Muscle of arm (tissue), 12 donors: ENCODE data around the gene UPK2. TPM values are rescaled to one million over a fixed set of nuclear protein-coding genes. Genes with fewer than 3 reads are reported as not detected.
"Not testable (repeated sequence)": the region's sequence is repeated elsewhere in the genome, so short reads cannot be mapped to it uniquely, and the experiment has no call there.

Experiments used
- DNase-seq: peaks from one replicate; pipeline ENCODE4 v3.0.0-alpha.2; 2013
- polyA plus RNA-seq, 12 donors: library from polyadenylated mRNA; unstranded; fragments of 120-200 nt; gene quantifications; one replicate each; pipeline ENCODE4 v1.2.1, GENCODE V29; 2013; ENCODE audit not compliant: insufficient read length in 12 of 12

UPK2 gene
- polyA plus RNA-seq, 12 donors, result 0.81 to 7.4 (median 1.1) TPM; not detected in 2

DNA sequence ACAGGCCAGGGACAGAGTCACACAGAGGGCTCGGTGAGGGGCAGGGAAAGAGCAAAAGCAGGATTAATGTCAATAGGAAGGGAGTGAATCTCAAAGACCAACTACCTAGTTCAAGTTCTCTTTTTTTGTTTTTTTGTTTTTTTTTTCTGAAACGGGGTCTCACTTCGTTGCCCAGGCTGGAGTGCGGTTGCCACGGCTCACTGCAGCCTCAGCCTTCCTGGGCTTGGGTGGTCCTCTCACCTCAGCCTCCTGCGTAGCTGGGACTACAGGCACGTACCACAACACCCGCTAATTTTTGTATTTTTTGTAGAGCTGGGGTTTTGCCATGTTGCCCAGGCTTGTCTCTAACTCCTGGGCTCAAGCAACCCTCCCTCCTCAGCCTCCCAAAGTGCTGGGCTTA is 20.7 kb upstream of the UPK2 start:
- DNase-seq, result no peak

- DNase-seq, result no peak
These were observed 17.4 kb upstream of the UPK2 start for GRCh38 chr11:118938491-118939403.

GRCh38 chr11:118939404-118939915 is 16.6 kb upstream of the UPK2 start:
- no peak for DNase-seq

GRCh38 chr11:118939953-118940598 is 16.0 kb upstream of the UPK2 start:
- no peak for DNase-seq

DNA sequence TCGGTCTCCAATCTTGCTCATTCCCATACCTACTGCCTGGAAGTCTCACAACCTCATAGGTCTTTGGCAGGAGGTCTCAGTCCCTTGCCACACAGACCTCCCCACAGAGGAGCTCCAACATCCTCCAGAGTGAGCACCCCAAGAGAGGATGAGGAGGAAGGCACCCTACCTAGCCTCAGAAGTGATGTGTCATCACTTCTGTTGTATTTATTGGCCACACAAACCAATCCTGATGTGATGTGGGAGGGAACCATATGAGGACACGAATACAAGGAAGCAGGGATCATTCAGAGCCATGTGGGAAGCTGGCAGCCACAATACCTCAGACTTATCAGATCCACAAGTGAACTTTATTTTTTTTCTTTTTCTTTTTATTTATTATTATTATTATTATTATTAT is 9.0 kb upstream of the UPK2 start:
- no peak for DNase-seq

DNA sequence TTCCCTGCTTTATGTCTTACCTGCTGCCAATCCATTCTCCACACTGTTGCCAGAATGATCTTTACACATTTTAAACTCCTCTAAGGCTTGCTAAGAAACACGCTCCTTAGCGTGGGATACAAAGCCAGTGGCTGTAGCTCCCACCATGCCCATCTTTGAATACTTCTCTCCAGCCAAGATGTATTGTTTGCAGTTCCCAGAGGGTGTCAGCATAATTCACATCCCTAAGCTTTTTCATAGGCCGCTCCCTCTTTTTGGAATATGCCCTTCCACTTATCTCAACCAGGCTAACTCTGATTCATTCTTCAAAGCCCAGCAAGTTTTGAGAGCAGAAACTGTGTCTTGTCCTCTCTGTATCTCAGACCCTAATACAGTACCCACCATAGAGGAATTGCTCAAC is 8.1 kb upstream of the UPK2 start:
- no peak for DNase-seq

GRCh38 chr11:118953265-118953664 is 2.8 kb upstream of the UPK2 start:
- DNase-seq, result no peak

GRCh38 chr11:118953976-118954375 is 2.1 kb upstream of the UPK2 start:
- DNase-seq, result not testable (repeated sequence)

DNA sequence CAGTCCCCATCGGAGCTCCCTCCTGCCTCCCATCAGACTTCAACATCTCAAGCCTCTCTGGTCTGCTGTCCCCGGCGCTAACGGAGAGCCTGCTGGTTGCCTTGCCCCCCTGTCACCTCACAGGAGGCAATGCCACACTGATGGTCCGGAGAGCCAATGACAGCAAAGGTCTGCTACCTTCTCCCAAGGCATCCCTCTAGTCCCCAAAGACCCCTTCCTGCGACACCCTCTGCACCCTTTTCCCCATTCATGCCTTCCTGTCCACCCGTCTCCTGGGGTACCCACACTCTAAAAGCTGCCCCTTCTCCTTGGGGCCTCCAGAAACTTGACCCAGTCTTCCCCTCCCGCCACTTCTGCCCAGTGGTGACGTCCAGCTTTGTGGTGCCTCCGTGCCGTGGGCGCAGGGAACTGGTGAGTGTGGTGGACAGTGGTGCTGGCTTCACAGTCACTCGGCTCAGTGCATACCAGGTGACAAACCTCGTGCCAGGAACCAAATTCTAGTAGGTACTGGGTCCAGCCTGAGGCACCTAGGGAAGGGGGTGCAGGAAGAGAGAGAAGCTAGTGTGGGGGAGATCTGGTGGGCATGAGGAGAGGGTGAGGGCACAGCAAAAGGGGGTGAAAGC is 860 bp downstream of the UPK2 start:
- DNase-seq, result no peak

DNA sequence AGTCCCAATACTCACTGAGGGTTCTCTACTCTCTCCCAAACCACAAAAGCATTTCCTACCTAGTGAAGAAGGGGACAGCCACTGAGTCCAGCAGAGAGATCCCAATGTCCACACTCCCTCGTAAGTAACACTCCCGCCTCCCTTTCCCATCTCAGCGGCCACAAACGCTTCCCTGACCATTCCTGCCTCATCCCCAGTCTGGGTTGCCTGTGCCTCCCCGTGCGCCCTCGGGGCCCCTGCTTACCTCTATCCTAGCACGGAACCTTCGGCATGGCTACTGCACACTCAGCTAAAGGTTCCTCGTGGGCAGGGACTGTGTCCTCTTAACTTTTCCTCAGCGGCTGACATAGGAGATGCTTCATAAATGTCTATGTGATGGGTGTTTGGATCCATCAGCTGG is 1.5 kb downstream of the UPK2 start:
- no peak for DNase-seq

GRCh38 chr11:118957968-118958367 is 1.9 kb downstream of the UPK2 start:
- no peak for DNase-seq

DNA sequence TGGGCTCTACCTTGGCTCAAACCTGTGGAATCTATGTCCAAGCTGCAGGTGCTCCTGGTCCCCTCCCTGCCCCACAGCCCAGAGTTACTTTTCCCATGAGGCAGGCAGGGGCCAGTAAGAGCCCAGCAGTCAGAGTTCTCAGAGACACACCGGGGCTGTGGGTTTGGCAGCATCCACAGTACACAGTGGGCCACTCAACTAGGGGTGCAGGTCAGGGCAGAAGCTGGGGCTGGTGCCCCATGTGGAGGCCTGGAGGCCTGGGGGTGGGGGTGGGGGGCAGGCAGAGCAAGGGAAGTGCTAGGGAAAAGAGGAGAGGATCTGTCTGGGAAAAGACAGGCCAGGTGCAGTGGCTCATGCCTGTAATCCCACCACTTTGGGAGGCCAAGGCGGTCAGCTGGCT is 2.5 kb downstream of the UPK2 start:
- DNase-seq, result no peak

GRCh38 chr11:118961189-118961588 is 5.1 kb downstream of the UPK2 start:
- DNase-seq, result no peak

DNA sequence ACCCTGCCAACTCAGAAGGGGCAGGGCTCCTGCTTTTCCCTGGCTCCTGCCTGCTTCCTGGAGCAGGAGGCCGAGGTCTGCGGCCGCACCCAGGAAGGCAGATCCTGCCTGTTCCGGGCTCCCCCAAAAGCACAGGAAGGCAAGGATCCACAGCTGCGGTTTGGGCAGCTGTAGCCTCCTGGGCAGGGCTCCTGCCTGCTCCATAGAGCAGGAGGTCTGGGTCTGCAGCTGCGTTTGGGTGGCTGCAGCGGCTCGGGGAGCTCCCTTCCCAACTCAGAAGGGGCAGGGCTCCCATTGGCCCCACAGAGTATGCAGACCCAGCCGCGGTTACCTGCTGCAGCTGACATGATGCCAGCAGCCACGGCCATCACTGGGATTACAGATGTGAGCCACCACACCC is 5.5 kb downstream of the UPK2 start:
- no peak for DNase-seq

DNA sequence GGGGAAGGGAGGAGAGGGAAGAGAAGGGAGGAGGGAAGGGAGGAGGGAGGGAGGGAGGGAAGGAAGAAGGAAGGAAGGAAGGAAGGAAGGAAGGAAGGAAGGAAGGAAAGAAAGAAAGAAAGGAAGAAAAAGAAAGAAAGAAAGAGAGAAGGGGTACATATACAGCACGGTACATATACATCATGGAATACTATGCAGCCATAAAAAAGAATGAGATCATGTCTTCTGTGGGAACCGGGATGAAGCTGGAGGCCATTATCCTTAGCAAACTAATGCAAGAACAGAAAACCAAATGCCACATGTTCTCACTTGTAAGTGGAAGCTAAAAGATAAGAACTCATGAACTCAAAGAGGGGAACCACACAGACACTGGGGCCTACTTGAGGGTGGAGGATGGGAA is 13.4 kb downstream of the UPK2 start:
- DNase-seq, result not testable (repeated sequence)

DNA sequence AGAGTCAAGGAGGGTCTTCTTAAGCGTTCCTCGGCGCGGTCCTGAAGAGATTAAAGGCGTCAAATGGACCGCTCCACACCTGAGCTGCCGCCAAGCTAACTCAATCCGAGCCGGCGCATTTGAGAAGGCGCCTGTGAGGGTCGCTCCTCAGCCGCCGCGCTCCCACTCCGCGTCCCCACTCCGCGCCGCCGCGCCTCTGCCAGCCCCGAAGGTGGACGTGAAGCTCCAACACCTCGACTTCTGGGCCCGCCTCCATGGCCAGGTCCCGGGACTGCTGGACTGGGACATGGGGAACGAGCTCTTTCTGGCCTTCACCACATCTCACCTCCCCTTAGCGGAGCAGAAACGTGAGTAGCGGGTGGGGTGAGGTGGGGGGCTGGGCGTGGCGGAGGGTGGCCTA is 15.5 kb downstream of the UPK2 start, which contains the start of gene FOXR1:
TSS of gene FOXR1 (plus strand) at position 116 of the 400 bp plus-strand sequence. CDS start at position 287, 171 bp downstream.
- DNase-seq, result no peak

GRCh38 chr11:118973985-118974384 is 17.9 kb downstream of the UPK2 start:
- no peak for DNase-seq

DNA sequence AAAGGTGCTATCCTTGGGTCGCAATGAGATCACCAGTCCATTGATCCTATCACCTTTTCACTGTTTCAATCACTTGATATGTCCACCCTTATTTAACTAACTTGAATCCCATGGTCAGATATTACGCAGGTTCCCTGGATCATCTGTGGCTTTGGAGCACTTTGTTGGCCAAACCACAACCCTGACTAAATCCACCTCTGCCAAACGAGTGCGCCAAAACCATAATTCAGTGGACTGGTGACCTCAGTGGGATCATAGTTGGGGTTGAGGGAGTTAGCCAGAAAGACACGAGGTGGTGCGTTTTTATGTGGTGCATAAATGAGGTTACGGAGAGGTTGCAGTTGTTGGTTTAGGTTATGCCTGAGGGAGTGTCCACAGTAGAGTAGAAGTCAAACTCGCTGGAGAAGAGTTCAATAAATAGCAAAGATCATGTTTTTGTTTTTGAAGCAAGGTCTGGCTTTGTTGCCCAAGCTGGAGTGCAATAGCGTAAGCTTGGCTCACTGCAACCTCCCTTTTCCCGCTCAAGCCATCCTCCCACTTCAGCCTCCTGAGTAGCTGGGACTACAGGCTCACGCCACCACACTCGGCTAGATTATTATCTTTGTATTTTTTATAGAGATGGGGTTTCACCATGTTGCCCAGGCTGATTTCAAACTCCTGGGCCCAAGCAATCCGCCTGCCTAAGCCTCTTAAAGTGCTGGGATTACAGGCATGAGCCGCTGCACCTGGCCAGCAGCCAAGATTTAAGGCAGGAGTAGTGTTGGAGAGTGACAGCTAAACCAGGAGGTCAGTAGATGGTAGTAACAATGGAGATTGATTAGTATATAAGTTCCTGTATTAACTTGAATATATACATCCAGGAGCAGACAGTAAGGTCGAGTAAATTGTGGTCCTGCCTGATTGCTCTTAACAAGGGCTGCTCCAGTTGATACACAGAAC is 19.9 kb downstream of the UPK2 start:
- no peak for DNase-seq

- DNase-seq, result no peak
These were observed 23.3 kb downstream of the UPK2 start for GRCh38 chr11:118979434-118979833.

DNA sequence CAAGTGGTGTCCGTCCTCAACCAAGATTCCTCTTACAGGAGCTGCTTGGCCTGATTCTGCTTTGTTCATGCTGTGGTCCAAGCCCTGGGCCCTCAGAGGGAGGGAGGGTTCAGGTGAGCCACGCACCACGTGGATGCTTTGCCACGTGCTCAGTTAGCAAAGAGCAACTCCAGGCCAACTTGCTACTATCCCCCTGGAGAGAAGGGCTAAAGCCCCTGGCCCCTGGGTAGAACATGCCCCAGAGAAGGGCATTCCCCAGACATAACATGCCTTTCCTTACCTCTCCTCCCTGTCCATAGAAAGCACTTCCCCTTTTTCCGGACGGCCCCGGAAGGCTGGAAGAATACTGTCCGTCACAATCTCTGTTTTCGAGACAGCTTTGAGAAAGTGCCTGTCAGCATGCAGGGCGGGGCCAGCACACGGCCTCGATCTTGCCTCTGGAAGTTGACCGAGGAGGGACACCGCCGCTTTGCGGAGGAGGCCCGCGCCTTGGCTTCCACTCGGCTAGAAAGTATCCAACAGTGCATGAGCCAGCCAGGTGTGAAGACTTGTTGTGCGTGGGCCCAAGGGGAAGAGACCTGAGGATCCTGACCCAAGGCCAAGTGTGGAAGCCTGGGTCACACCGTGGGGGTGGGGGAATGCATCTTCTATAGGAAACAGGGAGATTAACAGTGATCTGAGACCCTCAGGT is 24.2 kb downstream of the UPK2 start:
- DNase-seq, result no peak

DNA sequence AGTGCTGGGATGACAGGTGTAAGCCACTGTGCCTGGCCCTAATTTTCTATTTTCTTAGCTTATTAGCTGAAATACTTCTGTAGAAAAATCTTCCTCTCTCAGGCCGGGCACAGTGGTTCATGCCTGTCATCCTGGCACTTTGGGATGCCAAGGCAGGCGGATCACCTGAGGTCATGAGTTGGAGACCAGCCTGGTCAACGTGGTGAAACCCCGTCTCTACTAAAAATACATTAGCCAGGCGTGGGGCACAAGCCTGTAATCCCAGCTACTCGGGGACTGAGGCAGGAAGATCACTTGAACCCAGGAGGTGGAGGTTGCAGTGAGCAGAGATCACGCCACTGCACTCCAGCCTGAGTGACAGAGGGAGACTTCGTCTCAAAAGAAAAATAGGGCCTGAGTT is 28.2 kb downstream of the UPK2 start:
- DNase-seq, result not testable (repeated sequence)
